ENCODE measurements around the gene EVL. TPM values are rescaled to one million over a fixed set of nuclear protein-coding genes. Genes with fewer than 3 reads are reported as not detected.
"Not testable (repeated sequence)": the region's sequence is repeated elsewhere in the genome, so short reads cannot be mapped to it uniquely, and the experiment has no call there.

EVL gene
- total RNA-seq, 1 donor from 2014 or later, result 6.1 TPM

DNA sequence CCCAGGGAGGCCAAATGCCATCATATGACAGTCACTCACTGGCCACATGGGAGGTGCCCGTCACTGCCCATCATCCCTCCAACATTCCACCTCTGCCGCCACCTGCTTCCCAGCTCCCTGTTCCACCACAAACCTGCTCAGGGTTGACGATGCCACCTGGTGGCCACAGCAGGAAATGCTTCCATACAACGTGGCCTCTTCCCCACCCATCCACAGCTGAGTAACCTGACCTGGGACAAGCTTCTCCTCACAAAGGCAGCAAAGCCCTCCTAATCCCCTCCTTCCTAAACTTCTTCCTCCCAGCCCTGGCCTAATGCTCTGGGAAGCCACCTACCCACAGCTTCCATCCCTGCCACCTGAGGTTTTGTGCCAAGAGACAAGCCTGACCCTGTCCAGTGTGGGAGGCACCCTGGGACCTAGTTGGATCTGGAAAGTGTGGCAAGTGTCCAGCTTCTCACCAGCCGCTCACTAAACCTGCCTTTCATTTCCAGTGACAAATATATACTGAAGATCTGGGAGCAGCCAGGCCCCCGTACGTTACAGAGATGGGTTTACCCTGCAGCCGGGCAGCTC, 89.9 kb downstream of the EVL start:
- DNase-seq (ENCODE audit: low read depth), result peak; percentile 43
- no peak overlapping the region for H3K4me3 ChIP-seq (ENCODE audit: low read depth, low read length)
- no peaks in the 10 kb centered on the region for H3K36me3 ChIP-seq (ENCODE audit: control insufficient read depth, insufficient read depth, low read length)
- peak; percentile 95 for FAIRE-seq
- TF ChIP-seq, protein P1, sequence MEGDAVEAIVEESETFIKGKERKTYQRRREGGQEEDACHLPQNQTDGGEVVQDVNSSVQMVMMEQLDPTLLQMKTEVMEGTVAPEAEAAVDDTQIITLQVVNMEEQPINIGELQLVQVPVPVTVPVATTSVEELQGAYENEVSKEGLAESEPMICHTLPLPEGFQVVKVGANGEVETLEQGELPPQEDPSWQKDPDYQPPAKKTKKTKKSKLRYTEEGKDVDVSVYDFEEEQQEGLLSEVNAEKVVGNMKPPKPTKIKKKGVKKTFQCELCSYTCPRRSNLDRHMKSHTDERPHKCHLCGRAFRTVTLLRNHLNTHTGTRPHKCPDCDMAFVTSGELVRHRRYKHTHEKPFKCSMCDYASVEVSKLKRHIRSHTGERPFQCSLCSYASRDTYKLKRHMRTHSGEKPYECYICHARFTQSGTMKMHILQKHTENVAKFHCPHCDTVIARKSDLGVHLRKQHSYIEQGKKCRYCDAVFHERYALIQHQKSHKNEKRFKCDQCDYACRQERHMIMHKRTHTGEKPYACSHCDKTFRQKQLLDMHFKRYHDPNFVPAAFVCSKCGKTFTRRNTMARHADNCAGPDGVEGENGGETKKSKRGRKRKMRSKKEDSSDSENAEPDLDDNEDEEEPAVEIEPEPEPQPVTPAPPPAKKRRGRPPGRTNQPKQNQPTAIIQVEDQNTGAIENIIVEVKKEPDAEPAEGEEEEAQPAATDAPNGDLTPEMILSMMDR (IDR thresholded peaks at IDR 0.05; ENCODE audit: insufficient read depth, low read length, severe bottlenecking), result peak; percentile 87
- peaks cover 5% of the 10 kb centered on the region for H3K27me3 ChIP-seq (ENCODE audit: control insufficient read depth, insufficient read depth, low read length)

DNA sequence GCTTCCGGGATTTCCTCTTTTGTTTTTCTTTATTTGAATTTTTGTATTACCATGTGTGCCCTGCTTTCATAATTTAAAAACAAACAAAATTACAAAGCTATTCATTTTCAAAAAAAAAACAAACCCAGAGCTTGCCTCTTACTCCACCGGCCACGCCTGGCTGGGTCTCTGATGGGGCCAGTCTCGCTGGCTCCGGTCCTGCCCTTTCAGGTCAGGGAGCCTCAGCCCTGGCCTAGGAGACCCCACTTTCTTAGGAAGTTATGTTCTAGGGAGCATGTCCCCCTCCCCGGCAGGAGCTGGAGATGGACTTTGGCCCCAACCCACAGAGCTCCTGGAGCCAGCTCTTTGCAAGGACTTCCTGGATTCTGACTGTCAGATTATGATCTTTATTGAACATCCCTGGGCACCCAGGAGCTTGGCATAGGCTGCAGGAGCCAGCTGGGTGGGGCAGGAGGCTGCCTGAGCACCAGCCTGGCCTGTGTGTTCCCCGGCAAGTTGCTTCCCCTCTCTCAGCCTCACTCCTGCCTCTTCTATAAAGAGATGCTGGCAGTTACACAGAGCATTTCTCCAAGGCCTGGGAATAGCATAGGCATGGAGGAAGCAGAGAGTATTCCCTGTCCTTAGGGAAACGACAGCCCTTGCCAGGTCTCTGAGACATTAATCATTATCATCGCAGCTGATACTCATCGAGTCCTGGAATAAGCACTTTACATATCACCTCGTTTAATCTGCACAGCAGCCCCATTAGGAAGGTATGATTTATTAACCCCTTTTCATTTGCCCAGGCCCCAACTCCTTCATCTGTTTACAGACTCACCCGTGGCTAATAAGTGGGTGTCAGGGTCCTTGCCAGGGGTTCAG, 90.8 kb downstream of the EVL start:
- Histone ChIP-seq H3K27me3 (ENCODE audit: control insufficient read depth, insufficient read depth, low read length) (peaks cover 5% of the 10 kb centered on the region), H3K4me3 (ENCODE audit: low read depth, low read length) (no peak overlapping the region), H3K36me3 (ENCODE audit: control insufficient read depth, insufficient read depth, low read length) (no peaks in the 10 kb centered on the region)
- DNase-seq (ENCODE audit: low read depth) (no peak), FAIRE-seq (no peak)
- TF ChIP-seq, protein P1 (IDR thresholded peaks at IDR 0.05; ENCODE audit: insufficient read depth, low read length, severe bottlenecking), result no peak

DNA sequence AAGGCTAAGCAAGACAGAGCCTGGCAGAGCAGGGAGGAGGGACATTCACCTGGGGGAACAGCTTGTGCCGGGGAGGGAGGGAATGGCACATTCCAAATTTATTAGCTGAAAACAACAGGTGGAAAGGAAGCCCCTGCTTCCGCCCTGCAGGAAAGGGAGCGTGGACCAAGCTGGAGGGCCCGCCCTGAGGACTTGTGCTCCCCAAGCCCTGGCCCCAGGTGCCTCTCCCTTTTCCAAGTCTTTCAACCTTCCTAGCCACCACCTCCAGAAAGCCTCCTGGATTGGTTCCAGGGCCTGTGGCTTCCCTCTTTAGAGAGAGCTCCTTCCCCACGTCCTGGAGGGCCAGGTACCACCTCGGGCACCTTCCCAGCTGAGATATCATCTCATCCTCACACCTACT, 91.6 kb downstream of the EVL start:
- Histone ChIP-seq H3K4me3 (ENCODE audit: low read depth, low read length) (no peak overlapping the region), H3K27me3 (ENCODE audit: control insufficient read depth, insufficient read depth, low read length) (peaks cover 5% of the 10 kb centered on the region), H3K36me3 (ENCODE audit: control insufficient read depth, insufficient read depth, low read length) (no peaks in the 10 kb centered on the region)
- TF ChIP-seq, protein P1 (IDR thresholded peaks at IDR 0.05; ENCODE audit: insufficient read depth, low read length, severe bottlenecking), result no peak
- FAIRE-seq (no peak), DNase-seq (ENCODE audit: low read depth) (no peak)

DNA sequence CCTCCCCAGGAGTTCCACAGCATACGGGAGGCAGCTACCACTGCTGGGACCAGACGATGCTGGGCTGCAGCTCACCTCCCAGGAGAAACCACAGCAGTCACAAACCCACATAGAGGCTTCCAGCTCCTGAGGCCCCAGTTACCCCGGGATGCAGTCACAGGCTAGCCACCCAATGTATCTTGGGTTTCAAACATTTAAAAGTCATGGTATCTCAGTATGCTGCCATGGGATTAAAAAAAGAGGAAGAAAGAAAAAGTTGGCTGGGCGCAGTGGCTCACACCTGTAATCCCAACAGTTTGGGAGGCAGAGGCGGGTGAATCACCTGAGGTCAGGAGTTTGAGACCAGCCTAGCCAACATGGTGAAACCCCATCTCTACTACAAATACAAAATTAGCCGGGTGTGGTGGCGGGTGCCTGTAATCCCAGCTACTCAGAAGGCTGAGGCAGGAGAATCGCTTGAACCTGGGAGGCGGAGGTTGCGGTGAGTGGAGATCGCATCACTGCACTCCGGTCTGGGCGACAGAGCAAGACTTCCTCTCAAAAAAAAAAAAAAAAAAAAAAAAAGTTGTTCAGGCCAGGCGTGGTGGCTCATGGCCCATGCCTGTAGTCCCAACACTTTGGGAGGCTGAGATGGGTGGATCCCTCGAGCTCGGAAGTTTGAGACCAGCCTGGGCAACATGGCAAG, 92.5 kb downstream of the EVL start:
- H3K36me3 ChIP-seq (ENCODE audit: control insufficient read depth, insufficient read depth, low read length); FAIRE-seq; H3K27me3 ChIP-seq (ENCODE audit: control insufficient read depth, insufficient read depth, low read length); H3K4me3 ChIP-seq (ENCODE audit: low read depth, low read length); DNase-seq (ENCODE audit: low read depth): not testable (repeated sequence)

DNA sequence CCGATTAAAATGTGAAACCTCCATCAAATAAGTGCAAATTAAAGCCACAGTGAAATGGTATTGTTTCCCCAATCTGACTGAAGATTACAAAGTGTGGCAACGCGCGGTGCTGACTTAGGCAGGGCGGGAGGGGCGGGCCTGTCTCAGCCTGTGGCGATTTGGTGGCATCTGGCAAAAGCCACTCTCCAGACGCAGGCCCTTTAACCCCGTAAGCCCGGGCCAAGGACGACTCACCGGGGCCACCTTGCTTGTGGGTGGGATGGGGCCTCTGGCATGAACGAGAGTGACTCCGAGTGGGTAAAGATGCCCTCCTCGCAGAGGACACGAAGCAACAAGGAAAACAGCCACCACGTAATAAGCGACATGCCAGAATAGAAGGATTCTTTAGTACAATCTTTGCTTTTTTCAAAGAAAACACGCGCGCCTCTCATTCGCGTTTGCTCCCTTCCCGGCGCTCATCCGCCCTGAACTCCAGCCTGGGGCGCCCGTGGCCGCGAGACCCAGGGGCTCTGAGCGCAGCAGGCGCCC, 93.4 kb downstream of the EVL start:
- TF ChIP-seq, protein P1 (IDR thresholded peaks at IDR 0.05; ENCODE audit: insufficient read depth, low read length, severe bottlenecking), result no peak
- Histone ChIP-seq H3K27me3 (ENCODE audit: control insufficient read depth, insufficient read depth, low read length) (peaks cover 5% of the 10 kb centered on the region), H3K4me3 (ENCODE audit: low read depth, low read length) (no peak overlapping the region), H3K36me3 (ENCODE audit: control insufficient read depth, insufficient read depth, low read length) (no peaks in the 10 kb centered on the region)
- no peak for DNase-seq (ENCODE audit: low read depth)
- no peak for FAIRE-seq
